Activated naive CD8-positive, alpha-beta T cell treated with anti-CD3 and anti-CD28 coated beads for 36 hours (primary cell): Measurements from ENCODE around the gene IAPP. TPM values are rescaled to one million over a fixed set of nuclear protein-coding genes. Genes with fewer than 3 reads are reported as not detected.
A peak's percentile ranks its signal among the peaks of the same experiment; 100 is the strongest.
"Not testable (repeated sequence)": the region's sequence is repeated elsewhere in the genome, so short reads cannot be mapped to it uniquely, and the experiment has no call there.

ENCODE experiments used
- DNase-seq: peaks from one replicate; pipeline ENCODE4 v3.0.0; 2021
- H3K27ac Mint-ChIP-seq: one replicate; pipeline ENCODE4 v1.8.0; 2022; ENCODE audit warnings: mild to moderate bottlenecking, moderate library complexity, mixed read lengths
- H3K27me3 Mint-ChIP-seq: one replicate; pipeline ENCODE4 v1.8.0; 2022; ENCODE audit warnings: mild to moderate bottlenecking, mixed read lengths
- H3K36me3 Mint-ChIP-seq: one replicate; pipeline ENCODE4 v1.8.0; 2021; ENCODE audit warnings: mild to moderate bottlenecking, mixed read lengths
- H3K4me1 Mint-ChIP-seq: one replicate; pipeline ENCODE4 v1.8.0; 2021; ENCODE audit warnings: mixed read lengths
- H3K4me3 Mint-ChIP-seq: one replicate; pipeline ENCODE4 v1.8.0; 2022; ENCODE audit warnings: mild to moderate bottlenecking, moderate library complexity, mixed read lengths
- H3K9me3 Mint-ChIP-seq: one replicate; pipeline ENCODE4 v1.8.0; 2022; ENCODE audit warnings: mixed read lengths
- total RNA-seq, 2 experiments: library from RNA; stranded (reverse); gene quantifications; one replicate each; pipeline ENCODE4 v1.2.3, GENCODE V29; 2021

Gene IAPP
- total RNA-seq, 2 experiments from 2014 or later: not detected

GRCh38 chr12:21353487-21353886, 19.2 kb upstream of the IAPP start:
- Mint-ChIP-seq H3K4me1 (no peaks in the 10 kb centered on the region), H3K36me3 (no peaks in the 10 kb centered on the region)
- DNase-seq: no peak

GRCh38 chr12:21353948-21354347, 18.8 kb upstream of the IAPP start:
- no peaks in the 10 kb centered on the region for H3K9me3 Mint-ChIP-seq
- no peaks in the 10 kb centered on the region for H3K4me1 Mint-ChIP-seq
- no peak for DNase-seq
- no peak overlapping the region for H3K4me3 Mint-ChIP-seq
- H3K27ac Mint-ChIP-seq: no peak overlapping the region
- H3K36me3 Mint-ChIP-seq: no peaks in the 10 kb centered on the region
- peaks cover 12% of the 10 kb centered on the region for H3K27me3 Mint-ChIP-seq

More at GRCh38 chr12:21353487-21353886, 19.2 kb upstream of the IAPP start:
- Mint-ChIP-seq H3K27me3 (peaks cover 12% of the 10 kb centered on the region), H3K4me3 (no peak overlapping the region), H3K27ac (no peak overlapping the region), H3K9me3 (no peaks in the 10 kb centered on the region)

GRCh38 chr12:21354641-21355040, 18.1 kb upstream of the IAPP start:
- no peaks in the 10 kb centered on the region for H3K36me3 Mint-ChIP-seq
- H3K4me3 Mint-ChIP-seq: no peak overlapping the region
- H3K9me3 Mint-ChIP-seq: no peaks in the 10 kb centered on the region
- H3K27ac Mint-ChIP-seq: no peak overlapping the region
- peaks cover 15% of the 10 kb centered on the region for H3K27me3 Mint-ChIP-seq
- no peaks in the 10 kb centered on the region for H3K4me1 Mint-ChIP-seq
- no peak for DNase-seq

GRCh38 chr12:21360632-21361031, 12.1 kb upstream of the IAPP start:
- not testable (repeated sequence) for H3K27ac Mint-ChIP-seq, H3K4me1 Mint-ChIP-seq, H3K9me3 Mint-ChIP-seq

GRCh38 chr12:21369141-21369980, 3.3 kb upstream of the IAPP start:
- no peak overlapping the region for H3K27ac Mint-ChIP-seq

More at GRCh38 chr12:21360632-21361031, 12.1 kb upstream of the IAPP start:
- DNase-seq, H3K4me3 Mint-ChIP-seq, H3K27me3 Mint-ChIP-seq, H3K36me3 Mint-ChIP-seq: not testable (repeated sequence)

GRCh38 chr12:21370845-21371449, 1.8 kb upstream of the IAPP start:
- Mint-ChIP-seq H3K27me3 (peaks cover 13% of the 10 kb centered on the region), H3K27ac (no peak overlapping the region), H3K9me3 (peaks cover 2% of the 10 kb centered on the region)

More at GRCh38 chr12:21369141-21369980, 3.3 kb upstream of the IAPP start:
- Mint-ChIP-seq H3K27me3 (peaks cover 13% of the 10 kb centered on the region), H3K4me3 (no peak overlapping the region), H3K36me3 (no peaks in the 10 kb centered on the region), H3K9me3 (peaks cover 5% of the 10 kb centered on the region), H3K4me1 (peaks cover 5% of the 10 kb centered on the region)
- DNase-seq: no peak

GRCh38 chr12:21379218-21379617, 6.5 kb downstream of the IAPP start:
- Mint-ChIP-seq H3K4me3 (no peak overlapping the region), H3K9me3 (no peaks in the 10 kb centered on the region), H3K36me3 (no peaks in the 10 kb centered on the region), H3K4me1 (no peaks in the 10 kb centered on the region), H3K27ac (no peak overlapping the region), H3K27me3 (peaks cover 13% of the 10 kb centered on the region)
- no peak for DNase-seq

More at GRCh38 chr12:21370845-21371449, 1.8 kb upstream of the IAPP start:
- Mint-ChIP-seq H3K4me1 (peaks cover 5% of the 10 kb centered on the region), H3K36me3 (no peaks in the 10 kb centered on the region), H3K4me3 (no peak overlapping the region)
- no peak for DNase-seq

- H3K4me3 Mint-ChIP-seq, DNase-seq, H3K36me3 Mint-ChIP-seq, H3K27ac Mint-ChIP-seq, H3K4me1 Mint-ChIP-seq, H3K9me3 Mint-ChIP-seq: not testable (repeated sequence)
- H3K27me3 Mint-ChIP-seq: peaks cover 13% of the 10 kb centered on the region
Measured at GRCh38 chr12:21381320-21381719, 8.6 kb downstream of the IAPP start.

GRCh38 chr12:21384261-21384660, 11.6 kb downstream of the IAPP start:
- no peaks in the 10 kb centered on the region for H3K9me3 Mint-ChIP-seq
- no peak overlapping the region for H3K4me3 Mint-ChIP-seq
- peaks cover 4% of the 10 kb centered on the region for H3K27me3 Mint-ChIP-seq
- H3K4me1 Mint-ChIP-seq: no peaks in the 10 kb centered on the region
- DNase-seq: no peak
- no peaks in the 10 kb centered on the region for H3K36me3 Mint-ChIP-seq
- no peak overlapping the region for H3K27ac Mint-ChIP-seq

- no peaks in the 10 kb centered on the region for H3K9me3 Mint-ChIP-seq
- H3K27ac Mint-ChIP-seq: no peak overlapping the region
- peaks cover 8% of the 10 kb centered on the region for H3K27me3 Mint-ChIP-seq
- DNase-seq: no peak
- H3K36me3 Mint-ChIP-seq: no peaks in the 10 kb centered on the region
- H3K4me3 Mint-ChIP-seq: no peak overlapping the region
- peaks cover 7% of the 10 kb centered on the region for H3K4me1 Mint-ChIP-seq
Measured at GRCh38 chr12:21387174-21387573, 14.5 kb downstream of the IAPP start.

GRCh38 chr12:21392384-21392783, 19.7 kb downstream of the IAPP start:
- peaks cover 15% of the 10 kb centered on the region for H3K27me3 Mint-ChIP-seq
- peak overlapping the region; percentile 15 for H3K4me3 Mint-ChIP-seq
- H3K27ac Mint-ChIP-seq: peak overlapping the region; percentile 46
- no peaks in the 10 kb centered on the region for H3K9me3 Mint-ChIP-seq
- no peak for DNase-seq
- H3K4me1 Mint-ChIP-seq: peaks cover 14% of the 10 kb centered on the region
- peaks cover 4% of the 10 kb centered on the region for H3K36me3 Mint-ChIP-seq

GRCh38 chr12:21394828-21395626, 22.3 kb downstream of the IAPP start:
- not testable (repeated sequence) for DNase-seq, H3K27ac Mint-ChIP-seq, H3K36me3 Mint-ChIP-seq, H3K9me3 Mint-ChIP-seq, H3K4me3 Mint-ChIP-seq
- Mint-ChIP-seq H3K27me3 (peaks cover 15% of the 10 kb centered on the region), H3K4me1 (peaks cover 14% of the 10 kb centered on the region)

GRCh38 chr12:21413369-21414277, 40.9 kb downstream of the IAPP start:
- DNase-seq: no peak
- H3K9me3 Mint-ChIP-seq: no peaks in the 10 kb centered on the region
- no peak overlapping the region for H3K27ac Mint-ChIP-seq
- H3K4me3 Mint-ChIP-seq: no peak overlapping the region
- H3K27me3 Mint-ChIP-seq: peaks cover 4% of the 10 kb centered on the region
- no peaks in the 10 kb centered on the region for H3K36me3 Mint-ChIP-seq
- no peaks in the 10 kb centered on the region for H3K4me1 Mint-ChIP-seq

GRCh38 chr12:21416511-21417121, 43.9 kb downstream of the IAPP start:
- H3K36me3 Mint-ChIP-seq: no peaks in the 10 kb centered on the region
- H3K27me3 Mint-ChIP-seq: peaks cover 4% of the 10 kb centered on the region
- no peak overlapping the region for H3K27ac Mint-ChIP-seq

More at GRCh38 chr12:21416511-21417121, 43.9 kb downstream of the IAPP start:
- Mint-ChIP-seq H3K4me3 (no peak overlapping the region), H3K9me3 (no peaks in the 10 kb centered on the region), H3K4me1 (no peaks in the 10 kb centered on the region)
- no peak for DNase-seq
